ENCODE data around the gene BABAM2. TPM values are rescaled to one million over a fixed set of nuclear protein-coding genes. Genes with fewer than 3 reads are reported as not detected.

Gene BABAM2
- total and polyA plus RNA-seq, 9 of the 15 experiments (the other 6 are each of a cell fraction or from before 2014, with no cell fraction given), result 10.9 to 37.4 (median 25.6) TPM

DNA sequence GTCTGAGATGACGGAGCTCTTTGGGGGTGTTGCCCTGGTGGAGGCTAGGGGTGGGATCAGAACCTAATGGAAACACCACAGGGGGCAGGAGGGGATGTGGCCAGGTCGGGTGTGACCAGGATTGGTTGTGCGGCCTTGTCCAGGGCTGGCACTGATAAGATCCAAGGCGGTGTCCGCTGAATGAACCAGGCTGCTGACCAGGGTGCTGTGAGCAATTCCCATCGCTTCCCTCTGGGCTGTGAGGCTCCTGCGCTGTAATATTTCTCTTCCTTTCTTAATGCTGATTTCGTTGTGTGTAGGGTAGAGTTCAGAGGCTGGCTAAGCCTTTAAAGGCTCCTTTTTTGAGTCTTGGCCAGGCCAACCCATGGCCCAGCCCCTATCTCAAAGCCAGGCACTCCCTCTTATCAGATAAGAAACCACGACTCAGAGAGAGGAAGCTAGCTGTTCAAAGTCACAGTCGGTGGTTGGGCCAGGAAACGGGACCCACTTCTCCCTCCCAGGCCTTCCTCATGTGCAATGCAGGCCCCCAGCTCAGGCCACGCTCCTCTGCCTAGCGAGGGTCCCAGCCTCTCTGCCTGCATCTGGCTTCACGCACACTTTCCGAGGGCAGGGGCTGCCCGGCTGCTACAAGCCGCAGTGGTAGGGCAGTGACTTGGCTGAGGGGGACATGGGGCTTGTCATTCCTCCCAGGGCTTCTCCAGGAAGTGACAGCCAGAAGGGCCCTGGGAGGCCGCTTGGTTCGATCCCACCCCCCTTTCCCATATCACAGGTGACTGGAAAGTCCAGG lies 476.2 kb downstream of the BABAM2 start (continued):
- TF ChIP-seq ZNF766 (CRISPR knock-in tag; conservative IDR thresholded peaks at IDR 0.05), result 0 out of 2 replicates have a peak, but pooled peaks have one; percentile 65
- TF ChIP-seq, protein P1, sequence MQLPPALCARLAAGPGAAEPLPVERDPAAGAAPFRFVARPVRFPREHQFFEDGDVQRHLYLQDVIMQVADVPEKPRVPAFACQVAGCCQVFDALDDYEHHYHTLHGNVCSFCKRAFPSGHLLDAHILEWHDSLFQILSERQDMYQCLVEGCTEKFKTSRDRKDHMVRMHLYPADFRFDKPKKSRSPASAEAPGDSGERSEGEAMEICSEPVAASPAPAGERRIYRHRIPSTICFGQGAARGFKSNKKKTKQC (CRISPR knock-in tag; IDR thresholded peaks at IDR 0.05), result 0 out of 2 replicates have a peak, but pooled peaks have one; percentile 19
- TF ChIP-seq, protein P2, sequence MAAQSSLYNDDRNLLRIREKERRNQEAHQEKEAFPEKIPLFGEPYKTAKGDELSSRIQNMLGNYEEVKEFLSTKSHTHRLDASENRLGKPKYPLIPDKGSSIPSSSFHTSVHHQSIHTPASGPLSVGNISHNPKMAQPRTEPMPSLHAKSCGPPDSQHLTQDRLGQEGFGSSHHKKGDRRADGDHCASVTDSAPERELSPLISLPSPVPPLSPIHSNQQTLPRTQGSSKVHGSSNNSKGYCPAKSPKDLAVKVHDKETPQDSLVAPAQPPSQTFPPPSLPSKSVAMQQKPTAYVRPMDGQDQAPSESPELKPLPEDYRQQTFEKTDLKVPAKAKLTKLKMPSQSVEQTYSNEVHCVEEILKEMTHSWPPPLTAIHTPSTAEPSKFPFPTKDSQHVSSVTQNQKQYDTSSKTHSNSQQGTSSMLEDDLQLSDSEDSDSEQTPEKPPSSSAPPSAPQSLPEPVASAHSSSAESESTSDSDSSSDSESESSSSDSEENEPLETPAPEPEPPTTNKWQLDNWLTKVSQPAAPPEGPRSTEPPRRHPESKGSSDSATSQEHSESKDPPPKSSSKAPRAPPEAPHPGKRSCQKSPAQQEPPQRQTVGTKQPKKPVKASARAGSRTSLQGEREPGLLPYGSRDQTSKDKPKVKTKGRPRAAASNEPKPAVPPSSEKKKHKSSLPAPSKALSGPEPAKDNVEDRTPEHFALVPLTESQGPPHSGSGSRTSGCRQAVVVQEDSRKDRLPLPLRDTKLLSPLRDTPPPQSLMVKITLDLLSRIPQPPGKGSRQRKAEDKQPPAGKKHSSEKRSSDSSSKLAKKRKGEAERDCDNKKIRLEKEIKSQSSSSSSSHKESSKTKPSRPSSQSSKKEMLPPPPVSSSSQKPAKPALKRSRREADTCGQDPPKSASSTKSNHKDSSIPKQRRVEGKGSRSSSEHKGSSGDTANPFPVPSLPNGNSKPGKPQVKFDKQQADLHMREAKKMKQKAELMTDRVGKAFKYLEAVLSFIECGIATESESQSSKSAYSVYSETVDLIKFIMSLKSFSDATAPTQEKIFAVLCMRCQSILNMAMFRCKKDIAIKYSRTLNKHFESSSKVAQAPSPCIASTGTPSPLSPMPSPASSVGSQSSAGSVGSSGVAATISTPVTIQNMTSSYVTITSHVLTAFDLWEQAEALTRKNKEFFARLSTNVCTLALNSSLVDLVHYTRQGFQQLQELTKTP (IDR thresholded peaks at IDR 0.05; ENCODE audit: low read depth in 1 of 2, partially characterized antibody in 2 of 2), result peak in 1 of 2 experiments; percentile 69
- TF ChIP-seq, protein P3, sequence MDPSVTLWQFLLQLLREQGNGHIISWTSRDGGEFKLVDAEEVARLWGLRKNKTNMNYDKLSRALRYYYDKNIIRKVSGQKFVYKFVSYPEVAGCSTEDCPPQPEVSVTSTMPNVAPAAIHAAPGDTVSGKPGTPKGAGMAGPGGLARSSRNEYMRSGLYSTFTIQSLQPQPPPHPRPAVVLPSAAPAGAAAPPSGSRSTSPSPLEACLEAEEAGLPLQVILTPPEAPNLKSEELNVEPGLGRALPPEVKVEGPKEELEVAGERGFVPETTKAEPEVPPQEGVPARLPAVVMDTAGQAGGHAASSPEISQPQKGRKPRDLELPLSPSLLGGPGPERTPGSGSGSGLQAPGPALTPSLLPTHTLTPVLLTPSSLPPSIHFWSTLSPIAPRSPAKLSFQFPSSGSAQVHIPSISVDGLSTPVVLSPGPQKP (CRISPR knock-in tag; IDR thresholded peaks at IDR 0.05), result no peak
- peak; percentile 77 for TF ChIP-seq RBBP5 (IDR thresholded peaks at IDR 0.05; ENCODE audit: borderline replicate concordance, insufficient read depth, low read length, poor library complexity, severe bottlenecking)
- peak in 1 of 2 experiments; percentile 46; a peak in 2 of 4 replicates for TF ChIP-seq TEAD1 (CRISPR knock-in tag; IDR thresholded peaks at IDR 0.05)
- TF ChIP-seq, protein P4, sequence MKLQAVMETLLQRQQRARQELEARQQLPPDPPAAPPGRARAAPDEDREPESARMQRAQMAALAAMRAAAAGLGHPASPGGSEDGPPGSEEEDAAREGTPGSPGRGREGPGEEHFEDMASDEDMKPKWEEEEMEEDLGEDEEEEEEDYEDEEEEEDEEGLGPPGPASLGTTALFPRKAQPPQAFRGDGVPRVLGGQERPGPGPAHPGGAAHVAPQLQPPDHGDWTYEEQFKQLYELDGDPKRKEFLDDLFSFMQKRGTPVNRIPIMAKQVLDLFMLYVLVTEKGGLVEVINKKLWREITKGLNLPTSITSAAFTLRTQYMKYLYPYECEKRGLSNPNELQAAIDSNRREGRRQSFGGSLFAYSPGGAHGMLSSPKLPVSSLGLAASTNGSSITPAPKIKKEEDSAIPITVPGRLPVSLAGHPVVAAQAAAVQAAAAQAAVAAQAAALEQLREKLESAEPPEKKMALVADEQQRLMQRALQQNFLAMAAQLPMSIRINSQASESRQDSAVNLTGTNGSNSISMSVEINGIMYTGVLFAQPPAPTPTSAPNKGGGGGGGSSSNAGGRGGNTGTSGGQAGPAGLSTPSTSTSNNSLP (IDR thresholded peaks at IDR 0.05; ENCODE audit: borderline replicate concordance, low read depth, low read length), result no peak
- peak; percentile 80 for TF ChIP-seq TEAD4 (IDR thresholded peaks at IDR 0.05; ENCODE audit: low read length)
- TF ChIP-seq TEAD4 (CRISPR knock-in tag; IDR thresholded peaks at IDR 0.05; ENCODE audit: borderline replicate concordance), result no peak
- no peak for TF ChIP-seq HNRNPH1 (optimal IDR thresholded peaks at IDR 0.05; ENCODE audit: low read depth, low read length)
- 0 out of 2 replicates have a peak, but pooled peaks have one; percentile 8 for TF ChIP-seq ZNF239 (CRISPR knock-in tag; IDR thresholded peaks at IDR 0.05)
- no peak for TF ChIP-seq HDAC8 (tag; IDR thresholded peaks at IDR 0.05)
- no peak for TF ChIP-seq KLF1 (tag; IDR thresholded peaks at IDR 0.05)
- peak; percentile 70; the same call in 1 of the 2 replicates for TF ChIP-seq POLR2AphosphoS5 (IDR thresholded peaks at IDR 0.05; ENCODE audit: control insufficient read depth, insufficient read depth, low read depth, low read length)
- no peak for TF ChIP-seq POLR2AphosphoS2 (IDR thresholded peaks at IDR 0.05; ENCODE audit: low read length)
- TF ChIP-seq TAL1 (IDR thresholded peaks at IDR 0.05), result peak; percentile 67
- TF ChIP-seq NUFIP1 (IDR thresholded peaks at IDR 0.05; ENCODE audit: partially characterized antibody), result no peak
- peak; percentile 71 for TF ChIP-seq MTA1 (IDR thresholded peaks at IDR 0.05; ENCODE audit: borderline replicate concordance)
- no peak for TF ChIP-seq ZNF551 (CRISPR knock-in tag; IDR thresholded peaks at IDR 0.05)
